Activated CD4-positive, alpha-beta T cell treated with anti-CD3 and anti-CD28 coated beads, Interleukin-2, Interleukin-6, amounts not matched to agents 100 ng/mL and 50 ng/mL, durations not matched to agents 16 hours and 8 hours (primary cell): ENCODE data around the gene SPTBN5.

Experiments used
- DNase-seq: peaks from one replicate; pipeline ENCODE4 v3.0.0-alpha.2; 2020

The SPTBN5 gene

DNA sequence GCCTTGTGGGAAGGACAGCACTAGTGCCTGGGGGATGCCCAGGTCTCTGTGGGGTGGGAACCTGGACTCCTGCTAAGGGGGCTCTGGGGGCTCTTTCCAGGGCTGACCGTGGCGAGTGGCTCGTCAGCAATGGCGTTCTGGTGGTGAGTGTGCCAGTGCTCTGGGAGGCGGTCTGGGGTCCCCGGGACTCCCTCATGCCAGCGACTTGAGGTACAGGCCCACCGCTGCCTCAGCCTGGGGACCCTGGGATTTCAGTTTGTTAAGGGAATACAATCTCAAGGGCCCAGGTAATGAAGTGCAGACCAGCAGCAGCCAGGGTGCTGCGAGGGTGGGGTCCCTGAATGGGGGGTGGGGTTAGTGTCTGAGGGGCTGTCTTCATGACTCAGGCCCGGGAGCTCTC, 52.7 kb downstream of the SPTBN5 start:
- DNase-seq = no peak

DNA sequence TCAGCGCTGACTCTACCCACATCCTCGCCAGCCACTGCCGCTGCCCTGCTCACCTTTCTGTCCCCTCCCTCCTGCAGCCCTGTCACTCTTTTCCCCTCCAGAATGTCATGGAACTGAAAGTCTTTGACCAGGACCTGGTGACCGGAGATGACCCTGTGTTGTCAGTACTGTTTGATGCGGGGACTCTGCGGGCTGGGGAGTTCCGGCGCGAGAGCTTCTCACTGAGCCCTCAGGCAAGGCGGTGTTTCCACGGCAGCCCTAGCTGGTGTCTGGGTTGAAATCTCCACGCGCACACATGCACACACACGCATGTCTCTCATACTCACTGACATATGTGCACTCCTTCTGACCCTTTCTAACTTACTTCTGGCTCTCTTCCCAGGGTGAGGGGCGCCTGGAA, 53.2 kb downstream of the SPTBN5 start:
- no peak for DNase-seq

- no peak for DNase-seq
Measured at GRCh38 chr15:41839781-41840491, 53.9 kb downstream of the SPTBN5 start.

DNA sequence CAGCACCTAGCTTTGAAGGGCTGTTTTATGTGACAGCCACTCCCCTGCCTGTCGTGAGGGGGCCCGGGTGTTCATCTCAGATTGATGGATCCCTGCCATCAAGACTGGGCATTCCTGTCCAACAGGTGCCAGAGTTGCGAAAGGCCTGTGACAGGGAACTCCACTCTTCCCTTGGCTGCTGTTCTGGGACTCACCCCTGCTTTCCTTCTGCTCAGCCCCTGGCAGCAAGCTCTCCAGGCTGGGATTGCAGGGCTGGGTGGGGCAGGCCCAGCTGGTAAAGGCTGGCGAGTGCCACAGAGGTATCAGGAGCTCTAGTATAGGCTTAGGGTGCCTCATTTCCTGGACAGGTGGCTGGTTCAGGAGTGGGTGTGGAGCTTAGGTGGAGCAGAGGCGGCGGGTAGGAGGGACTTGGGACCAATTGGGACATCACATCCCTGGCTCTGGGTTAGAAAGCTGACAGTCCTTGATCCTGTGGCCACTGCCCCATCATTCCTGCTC, 55.4 kb downstream of the SPTBN5 start, which contains the start of gene PLA2G4B:
TSS of gene PLA2G4B (plus strand) at position 448 of the 498 bp plus-strand sequence. CDS start 67 bp downstream, outside the sequence.
- DNase-seq = no peak

- DNase-seq = no peak
Measured at GRCh38 chr15:41836713-41837454, 57.0 kb downstream of the SPTBN5 start.

GRCh38 chr15:41836073-41836472, 57.8 kb downstream of the SPTBN5 start:
- DNase-seq = no peak

DNA sequence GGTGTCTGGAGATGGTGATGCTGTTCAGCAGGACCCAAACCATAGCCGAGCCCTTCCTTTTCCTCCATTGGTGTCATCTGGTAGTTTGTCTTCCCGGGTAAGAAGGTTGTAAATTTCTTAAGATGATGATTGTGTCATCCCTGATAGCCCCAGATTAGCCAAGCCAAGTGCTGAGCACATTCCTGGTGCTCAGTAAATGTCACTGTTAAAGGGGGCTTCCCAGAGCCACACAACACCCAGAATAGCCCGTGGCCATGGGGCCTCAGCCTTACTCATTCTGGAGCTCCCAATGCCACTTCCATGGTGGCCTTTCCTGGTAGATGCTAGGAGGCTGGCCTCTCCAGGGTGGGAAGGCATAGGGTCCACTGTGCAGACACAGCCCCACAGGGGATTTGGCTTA, 59.8 kb downstream of the SPTBN5 start:
- DNase-seq = no peak

DNA sequence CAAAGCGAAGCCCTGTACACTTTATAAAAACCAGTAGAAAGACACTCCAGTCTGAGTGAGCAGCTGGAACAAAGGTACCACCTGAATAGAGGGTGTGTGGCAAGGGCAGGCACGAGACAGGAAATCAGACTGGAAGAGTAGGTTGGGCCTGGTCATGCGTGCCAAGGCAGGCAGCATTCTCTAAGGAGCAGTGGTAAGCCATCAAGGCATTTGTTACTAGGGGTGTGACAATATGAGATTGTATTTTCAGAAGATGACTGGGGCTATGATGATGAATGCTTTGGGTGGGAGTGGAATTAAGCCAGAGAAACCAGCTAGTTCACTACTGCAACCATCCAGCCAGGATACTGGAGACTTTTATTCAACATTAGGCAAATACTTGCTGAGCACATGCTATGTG, 61.0 kb downstream of the SPTBN5 start:
- DNase-seq = no peak

- no peak for DNase-seq
Measured at GRCh38 chr15:41832208-41832607, 61.6 kb downstream of the SPTBN5 start.

- peak; percentile 80 for DNase-seq
Measured at GRCh38 chr15:41831291-41831690, 62.6 kb downstream of the SPTBN5 start.

- no peak for DNase-seq
Measured at GRCh38 chr15:41829959-41830646, 63.8 kb downstream of the SPTBN5 start.

GRCh38 chr15:41828807-41829141, 65.1 kb downstream of the SPTBN5 start:
- DNase-seq = no peak

DNA sequence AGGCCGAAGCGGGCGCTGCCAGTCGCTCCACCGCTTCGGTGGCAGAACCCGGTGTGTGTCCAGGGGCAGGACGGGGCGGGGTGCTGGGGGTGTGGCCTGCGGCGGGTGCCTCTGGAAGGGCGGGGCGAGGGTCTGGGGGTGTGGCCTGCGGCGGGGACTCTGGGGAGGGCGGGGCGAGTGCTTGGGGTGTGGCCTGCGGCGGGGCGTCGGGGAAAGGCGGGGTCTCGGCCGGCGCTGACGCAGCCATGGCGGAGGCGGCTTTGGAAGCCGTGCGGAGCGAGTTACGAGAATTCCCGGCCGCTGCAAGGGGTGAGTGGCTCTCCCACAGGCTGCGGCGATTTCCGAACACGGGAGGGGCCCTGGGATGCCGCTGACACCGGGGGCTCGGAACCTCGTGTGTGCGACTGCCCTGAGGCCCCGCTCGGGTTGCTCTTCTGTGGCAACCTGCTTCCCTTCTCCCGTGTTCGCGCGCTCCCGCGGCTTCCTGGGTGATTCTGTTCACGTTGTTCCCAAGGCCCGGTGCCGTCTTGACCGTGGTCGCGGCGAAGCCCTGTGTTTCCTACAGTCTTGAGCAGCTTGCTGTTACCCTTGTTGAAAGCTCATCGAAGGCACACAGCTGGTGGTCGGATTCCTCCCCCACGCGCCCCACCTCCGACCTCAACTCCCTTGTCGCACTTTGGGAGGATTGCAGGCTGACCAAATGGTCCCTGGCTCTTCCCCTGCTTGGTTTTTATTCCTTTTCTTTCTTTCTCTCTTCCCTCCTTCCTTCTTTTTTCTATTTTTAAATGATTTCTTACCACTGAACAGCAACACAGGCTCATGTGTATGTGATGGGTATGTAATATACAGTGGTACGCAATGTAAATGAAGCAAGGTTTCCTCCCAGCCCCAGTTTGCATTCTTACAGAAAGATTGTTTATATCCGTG, 65.7 kb downstream of the SPTBN5 start, which contains the start of gene JMJD7:
TSS of gene JMJD7 (plus strand) at position 213 of the 927 bp plus-strand sequence. CDS start at position 246, 33 bp downstream.
- peak; percentile 97 for DNase-seq

DNA sequence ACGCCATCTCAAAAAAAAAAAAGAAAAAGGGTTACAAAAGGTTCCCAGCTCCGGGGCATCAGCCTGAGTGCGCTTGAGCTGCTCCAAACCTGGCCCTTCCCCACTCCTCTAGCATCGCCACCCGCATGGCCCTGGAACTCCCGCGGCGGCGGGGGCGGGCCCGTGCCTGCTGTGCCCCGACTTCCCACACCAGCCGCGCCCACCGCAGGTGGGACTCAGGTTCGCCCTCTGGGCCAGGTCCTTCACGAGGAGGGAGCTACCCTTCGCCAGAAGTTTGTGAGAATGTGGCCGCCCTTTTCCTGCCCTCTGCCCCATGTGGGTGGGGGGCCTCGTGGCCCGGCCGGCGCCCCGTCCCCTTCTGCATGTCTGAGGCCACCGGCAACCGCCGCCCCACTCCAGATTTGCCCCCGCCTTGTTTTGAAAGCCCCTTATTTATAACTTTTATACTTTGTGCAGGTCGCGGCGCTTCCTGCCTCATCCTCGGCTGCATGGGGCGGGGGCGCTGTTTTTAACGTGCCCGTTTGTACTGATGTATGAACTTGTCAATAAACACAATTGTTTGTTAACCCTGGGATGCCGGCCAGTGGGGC, 66.5 kb downstream of the SPTBN5 start:
- no peak for DNase-seq

DNA sequence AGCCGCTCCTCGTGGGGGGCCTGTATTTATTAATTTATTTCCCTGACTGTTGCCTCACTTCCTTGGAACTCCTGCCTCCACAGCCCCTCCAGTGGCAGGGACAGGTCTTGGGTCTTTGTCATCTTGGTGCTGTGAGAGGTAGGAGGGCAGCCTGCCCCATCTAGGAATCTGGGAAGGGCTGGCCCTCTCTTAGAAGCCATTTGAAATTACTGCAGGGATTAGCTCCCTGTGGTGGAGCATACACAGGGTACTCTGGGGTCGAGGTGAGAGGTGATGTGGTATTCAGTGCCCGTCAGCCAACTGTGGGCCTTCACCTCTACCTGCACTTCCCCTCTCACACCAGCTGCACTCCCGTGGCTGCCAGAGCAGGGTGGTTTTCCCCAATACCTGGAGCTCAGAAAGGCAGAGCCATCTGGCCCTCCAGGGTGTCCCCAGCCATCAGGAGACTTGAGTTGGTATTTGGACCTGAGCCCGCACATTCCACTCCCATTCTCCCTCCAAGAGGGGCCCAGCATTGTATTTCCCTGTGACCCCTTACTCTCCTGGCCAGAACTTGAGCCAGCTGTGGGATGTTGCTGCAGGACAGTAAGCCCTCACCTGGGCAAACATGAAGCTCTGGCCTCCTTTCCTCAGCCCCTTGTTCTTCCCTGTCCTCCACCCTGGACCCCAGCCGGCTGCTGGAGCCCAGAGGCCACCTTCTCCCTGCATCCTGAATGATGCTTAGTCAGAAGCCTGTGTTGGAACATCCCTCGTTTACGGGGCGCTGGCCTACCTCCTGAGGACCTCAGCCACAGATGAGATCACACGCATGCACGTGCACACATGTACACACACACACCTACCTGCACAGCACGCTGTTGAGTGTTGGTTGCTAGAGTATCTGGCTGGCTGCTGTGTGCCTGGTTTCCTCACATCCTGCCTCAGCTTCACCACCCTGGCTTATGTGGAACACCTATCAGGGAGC, 68.0 kb downstream of the SPTBN5 start:
- no peak for DNase-seq

DNA sequence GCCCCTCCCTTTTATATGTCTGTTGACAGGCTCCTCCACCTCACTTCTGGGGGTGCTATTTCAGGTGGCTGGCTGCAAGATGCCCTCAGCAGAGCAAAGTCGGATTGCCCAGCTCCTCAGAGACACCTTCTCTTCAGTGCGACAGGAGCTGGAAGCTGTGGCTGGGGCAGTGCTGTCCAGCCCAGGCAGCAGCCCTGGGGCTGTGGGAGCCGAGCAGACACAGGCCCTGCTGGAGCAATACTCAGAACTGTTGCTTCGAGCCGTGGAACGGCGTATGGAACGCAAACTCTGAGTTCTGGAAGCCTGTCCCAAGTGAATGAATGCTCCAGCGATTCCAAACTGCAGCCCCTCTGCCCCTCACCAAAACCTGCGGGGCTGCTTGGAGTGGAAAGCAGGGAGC, 68.7 kb downstream of the SPTBN5 start:
- no peak for DNase-seq

- no peak for DNase-seq
Measured at GRCh38 chr15:41824062-41824745, 69.6 kb downstream of the SPTBN5 start.

DNA sequence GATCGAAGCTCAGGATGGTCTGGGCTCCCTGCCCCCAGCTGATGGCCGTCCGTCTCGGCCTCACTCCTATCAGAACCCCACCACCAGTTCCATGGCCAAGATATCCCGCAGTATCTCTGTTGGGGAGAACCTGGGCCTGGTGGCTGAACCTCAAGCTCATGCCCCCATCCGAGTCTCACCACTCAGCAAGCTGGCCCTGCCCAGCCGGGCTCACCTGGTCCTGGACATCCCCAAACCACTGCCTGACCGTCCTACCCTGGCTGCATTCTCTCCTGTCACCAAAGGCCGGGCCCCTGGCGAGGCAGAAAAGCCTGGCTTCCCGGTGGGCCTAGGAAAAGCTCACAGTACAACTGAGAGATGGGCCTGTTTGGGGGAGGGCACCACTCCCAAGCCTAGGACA, 70.4 kb downstream of the SPTBN5 start:
- DNase-seq = no peak

GRCh38 chr15:41822957-41823356, 70.9 kb downstream of the SPTBN5 start:
- DNase-seq = no peak

GRCh38 chr15:41822471-41822870, 71.4 kb downstream of the SPTBN5 start:
- DNase-seq = no peak
